GM12873 (cell line): ENCODE data around the gene DMD.

ENCODE experiments used
- TF ChIP-seq, protein P1 (sequence below): IDR thresholded peaks from 2 replicates; pipeline ENCODE4 v1.5.1; 2012; ENCODE audit warnings: low read depth, mild to moderate bottlenecking, moderate library complexity, low read length, control low read depth; ENCODE audit not compliant: insufficient read depth; ENCODE audit errors: missing control alignments

The DMD gene

DNA sequence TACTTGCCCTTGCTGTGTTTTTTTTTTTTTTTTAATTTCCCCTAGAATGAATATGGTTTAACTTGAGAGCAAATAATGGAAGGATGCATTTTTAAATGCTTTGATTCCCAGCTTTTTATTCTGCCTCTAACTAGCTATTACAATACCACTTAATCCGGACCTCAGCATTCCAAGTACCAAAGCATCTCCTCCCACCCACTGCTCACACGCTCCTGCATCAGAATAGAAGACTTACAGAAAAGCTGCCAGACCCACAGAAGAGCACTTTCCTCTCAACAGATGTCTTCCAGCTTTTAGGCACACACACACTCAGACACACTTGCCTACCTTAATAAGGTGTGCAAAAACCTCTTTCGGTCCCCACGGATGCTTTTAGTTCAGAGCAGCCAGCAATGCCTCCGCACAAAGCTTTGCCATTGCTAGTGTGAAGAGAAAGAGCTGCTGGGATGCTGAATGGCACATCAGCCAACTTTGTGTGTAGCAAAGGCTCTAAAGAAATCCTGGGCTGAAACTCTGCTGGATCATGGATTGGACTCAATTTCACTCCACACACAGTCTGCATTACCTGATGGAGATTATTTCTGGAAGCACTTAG lies 1056.2 kb downstream of the DMD start:
- TF ChIP-seq, protein P1, sequence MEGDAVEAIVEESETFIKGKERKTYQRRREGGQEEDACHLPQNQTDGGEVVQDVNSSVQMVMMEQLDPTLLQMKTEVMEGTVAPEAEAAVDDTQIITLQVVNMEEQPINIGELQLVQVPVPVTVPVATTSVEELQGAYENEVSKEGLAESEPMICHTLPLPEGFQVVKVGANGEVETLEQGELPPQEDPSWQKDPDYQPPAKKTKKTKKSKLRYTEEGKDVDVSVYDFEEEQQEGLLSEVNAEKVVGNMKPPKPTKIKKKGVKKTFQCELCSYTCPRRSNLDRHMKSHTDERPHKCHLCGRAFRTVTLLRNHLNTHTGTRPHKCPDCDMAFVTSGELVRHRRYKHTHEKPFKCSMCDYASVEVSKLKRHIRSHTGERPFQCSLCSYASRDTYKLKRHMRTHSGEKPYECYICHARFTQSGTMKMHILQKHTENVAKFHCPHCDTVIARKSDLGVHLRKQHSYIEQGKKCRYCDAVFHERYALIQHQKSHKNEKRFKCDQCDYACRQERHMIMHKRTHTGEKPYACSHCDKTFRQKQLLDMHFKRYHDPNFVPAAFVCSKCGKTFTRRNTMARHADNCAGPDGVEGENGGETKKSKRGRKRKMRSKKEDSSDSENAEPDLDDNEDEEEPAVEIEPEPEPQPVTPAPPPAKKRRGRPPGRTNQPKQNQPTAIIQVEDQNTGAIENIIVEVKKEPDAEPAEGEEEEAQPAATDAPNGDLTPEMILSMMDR = no peak

DNA sequence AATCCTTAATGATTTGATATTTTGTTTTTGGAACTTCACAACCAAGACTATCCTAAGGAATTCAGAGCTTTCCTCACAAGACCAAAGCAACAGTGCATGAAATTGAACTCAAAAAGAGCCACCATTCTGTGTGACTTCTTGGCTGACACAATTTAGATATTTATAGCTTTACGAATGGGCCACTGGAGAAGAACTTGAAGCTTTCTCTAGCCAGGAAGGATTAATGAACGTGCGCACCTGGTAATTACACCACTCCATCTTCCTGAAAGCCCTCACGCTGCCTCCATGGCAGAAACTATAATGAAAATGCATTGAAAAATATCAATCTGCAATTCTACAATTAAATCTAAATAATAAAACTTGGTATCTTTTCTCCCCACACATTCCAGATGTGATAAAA lies 1057.8 kb downstream of the DMD start:
- TF ChIP-seq, protein P1 = no peak

DNA sequence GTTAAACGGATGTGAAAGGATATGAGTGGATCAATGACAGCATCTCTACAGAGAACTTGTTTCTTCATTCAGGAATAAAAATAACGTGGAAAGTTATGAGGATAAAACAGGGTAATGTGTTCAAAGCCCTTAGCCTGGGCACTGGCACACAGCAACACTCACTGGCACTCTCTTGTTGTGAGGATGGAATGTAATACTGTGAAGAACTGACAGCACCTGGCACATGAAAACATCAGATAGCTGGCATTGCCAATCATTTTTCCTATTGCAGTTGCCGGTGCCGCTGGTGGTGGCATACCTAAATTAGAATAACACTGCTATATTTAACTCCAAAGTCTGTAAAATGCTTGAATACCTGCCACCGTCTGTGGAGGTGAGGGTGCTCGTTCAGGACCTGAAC lies 1061.2 kb downstream of the DMD start:
- TF ChIP-seq, protein P1 = no peak

DNA sequence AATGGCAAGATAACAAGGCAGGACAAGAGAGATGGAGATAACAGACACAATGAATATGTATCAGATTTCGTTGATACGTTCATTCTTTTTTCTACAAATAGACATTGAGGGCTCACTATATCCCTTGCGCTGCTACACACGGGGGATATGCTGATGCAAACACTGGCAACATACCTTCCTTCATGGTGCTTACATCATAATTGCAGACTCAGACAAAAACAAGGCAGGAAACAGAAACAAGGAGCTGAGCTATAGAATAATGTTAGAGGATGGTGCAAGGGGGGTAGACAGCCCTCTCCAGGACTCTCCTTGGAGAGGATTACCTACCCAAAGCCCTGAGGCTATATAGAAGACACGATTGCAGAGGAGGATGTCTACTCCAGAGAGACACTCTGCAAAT lies 1069.5 kb downstream of the DMD start:
- TF ChIP-seq, protein P1 = no peak

DNA sequence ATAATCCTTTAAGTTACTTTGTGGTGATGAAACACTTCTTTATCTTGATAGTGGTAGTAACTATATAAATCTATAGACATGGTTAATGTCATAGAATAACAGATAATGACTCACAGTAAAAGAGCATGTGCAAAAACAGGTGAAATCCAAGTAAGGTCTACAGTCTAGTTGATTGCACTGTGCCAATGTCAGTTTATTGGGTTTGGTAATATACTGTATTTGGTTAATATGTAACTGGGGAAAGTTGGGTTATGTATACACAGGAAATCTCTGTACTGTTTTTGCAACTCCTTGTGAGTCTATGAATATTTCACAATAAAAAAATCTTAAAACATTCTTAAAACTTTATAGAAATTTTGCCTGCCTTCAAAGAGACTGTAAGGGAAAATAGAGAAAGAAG lies 1071.9 kb downstream of the DMD start:
- TF ChIP-seq, protein P1 = no peak

DNA sequence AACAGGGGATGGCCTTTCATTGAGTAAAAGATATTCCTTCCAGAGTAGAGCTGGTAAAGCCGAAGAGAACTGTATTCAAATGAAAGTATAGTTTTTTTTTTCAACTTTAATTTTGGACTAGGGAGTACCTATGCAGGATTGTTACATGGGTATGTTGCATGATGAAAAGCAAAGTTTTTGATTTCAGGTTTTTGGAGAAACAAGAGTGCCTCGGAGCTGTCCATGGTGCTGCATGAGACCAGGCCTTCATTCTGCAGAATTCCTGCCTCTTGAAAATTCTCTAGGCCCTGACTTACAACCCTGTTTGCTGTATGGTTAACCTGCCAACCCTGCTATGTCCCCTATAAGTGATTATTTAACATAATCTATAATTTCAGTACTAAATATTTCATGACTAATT lies 1073.8 kb downstream of the DMD start:
- TF ChIP-seq, protein P1 = no peak

DNA sequence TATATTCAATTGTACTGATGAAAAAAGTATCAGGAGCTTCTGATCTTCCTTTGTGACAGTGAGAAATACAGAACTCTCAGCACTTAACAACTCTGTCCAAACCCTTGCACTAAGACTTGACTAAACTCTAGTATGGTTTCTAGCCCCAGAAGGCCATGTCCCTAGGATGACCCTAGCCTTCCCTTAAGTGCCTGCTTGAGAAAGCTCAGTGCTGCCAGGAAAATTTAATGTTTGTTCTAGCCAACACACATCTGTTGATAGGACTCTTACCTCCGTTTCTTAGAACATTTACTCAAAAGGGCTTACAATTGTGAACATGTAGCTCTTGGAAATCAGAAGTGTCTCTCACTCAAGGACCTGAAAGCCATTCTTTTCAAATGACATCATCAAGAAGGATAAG lies 1084.4 kb downstream of the DMD start:
- TF ChIP-seq, protein P1 = no peak
